HepG2 (cell line): ENCODE results near the gene CSTF1. TPM values are rescaled to one million over a fixed set of nuclear protein-coding genes. Genes with fewer than 3 reads are reported as not detected.

Experiments
- CSRNP2 ChIP-seq: sonication (generic); formaldehyde crosslinking; conservative IDR thresholded peaks from 2 replicates; pipeline ENCODE4 v1.8.0; 2022; ENCODE audit warnings: low read depth, missing genetic modification reagents
- HES4 ChIP-seq: sonication (generic); formaldehyde crosslinking; IDR thresholded peaks from 2 replicates; pipeline ENCODE4 v1.9.0; 2021; ENCODE audit warnings: mild to moderate bottlenecking, missing genetic modification reagents, borderline replicate concordance
- KDM5B ChIP-seq: sonication (generic); formaldehyde crosslinking; IDR thresholded peaks from 2 replicates; pipeline ENCODE4 v1.4.0; 2020; ENCODE audit warnings: missing genetic modification reagents, mild to moderate bottlenecking, borderline replicate concordance
- MLX ChIP-seq: IDR thresholded peaks from 2 replicates; pipeline ENCODE4 v1.6.1; 2016
- NFE2L2 ChIP-seq: fragments of 150-350 bp; IDR thresholded peaks from 2 replicates; pipeline ENCODE4 v1.6.1; 2014; ENCODE audit warnings: low read length
- PHF5A ChIP-seq: IDR thresholded peaks from one replicate; pipeline ENCODE4 v1.6.1; 2018; ENCODE audit warnings: low read depth, missing genetic modification reagents; ENCODE audit not compliant: unreplicated experiment
- SNAI1 ChIP-seq: sonication (generic); formaldehyde crosslinking; IDR thresholded peaks from 2 replicates; pipeline ENCODE4 v1.5.0; 2020; ENCODE audit warnings: mild to moderate bottlenecking, missing genetic modification reagents, borderline replicate concordance
- SPEN ChIP-seq: sonication (generic); formaldehyde crosslinking; IDR thresholded peaks from 2 replicates; pipeline ENCODE4 v1.5.1; 2020; ENCODE audit warnings: low read depth, mild to moderate bottlenecking, missing genetic modification reagents
- TCF12 ChIP-seq, 2 experiments: fragments of 450-650 bp in 1 of 2; sonication (generic) in 1 of 2; formaldehyde crosslinking in 1 of 2; IDR thresholded peaks; 2 replicates each; pipeline versions ENCODE4 v1.6.1 to v1.8.0; 2017 to 2022; ENCODE audit warnings: antibody characterized with exemption in 1 of 2, mild to moderate bottlenecking in 1 of 2, missing genetic modification reagents in 1 of 2, moderate library complexity in 1 of 2
- TEAD3 ChIP-seq: optimal IDR thresholded peaks from 2 replicates; pipeline ENCODE3; 2016; ENCODE audit warnings: borderline replicate concordance
- ZIK1 ChIP-seq: sonication (generic); formaldehyde crosslinking; IDR thresholded peaks from 2 replicates; pipeline ENCODE4 v1.5.0; 2020; ENCODE audit warnings: mild to moderate bottlenecking, low read depth, missing genetic modification reagents, borderline replicate concordance
- ZNF205 ChIP-seq: IDR thresholded peaks from 2 replicates; pipeline ENCODE4 v1.6.1; 2018; ENCODE audit warnings: missing biosample characterization, missing genetic modification reagents
- ZNF225 ChIP-seq: sonication (generic); formaldehyde crosslinking; IDR thresholded peaks from 2 replicates; pipeline ENCODE4 v1.4.0; 2020; ENCODE audit warnings: mild to moderate bottlenecking, missing genetic modification reagents
- ZNF256 ChIP-seq: sonication (generic); formaldehyde crosslinking; conservative IDR thresholded peaks from 2 replicates; pipeline ENCODE4 v1.4.0; 2020; ENCODE audit warnings: missing genetic modification reagents
- polyA plus RNA-seq, 8 experiments: library from polyadenylated mRNA; depleted of rRNA in 3 of 8; stranded (reverse) in 7 of 8; unstranded in 1 of 8; fragments of >200 nt; fragmentation: Illumina TruSeq in 4 of 8; extraction: Trizol in 4 of 8; gene quantifications; 2 replicates each; pipeline versions ENCODE4 v1.2.1 to v1.2.3, GENCODE V29; 2011 to 2016; ENCODE audit warnings: low read depth in 4 of 8, missing spikeins in 1 of 8, mixed read lengths in 1 of 8; ENCODE audit not compliant: insufficient read depth in 1 of 8
- total RNA-seq, 5 experiments: library from RNA; depleted of rRNA; stranded (reverse); fragments of >200 nt; fragmentation: Illumina TruSeq; extraction: Trizol; gene quantifications; 2 replicates each; pipeline ENCODE4 v1.2.3, GENCODE V29; 2016; ENCODE audit warnings: low read depth in 1 of 5
- TF ChIP-seq, protein P1 (sequence below): sonication (generic); formaldehyde crosslinking; IDR thresholded peaks from 2 replicates; pipeline ENCODE4 v1.4.0; 2020; ENCODE audit warnings: mild to moderate bottlenecking, missing genetic modification reagents, borderline replicate concordance
- TF ChIP-seq, protein P2 (sequence below): sonication (generic); formaldehyde crosslinking; IDR thresholded peaks from 2 replicates; pipeline ENCODE4 v1.8.0; 2022; ENCODE audit warnings: mild to moderate bottlenecking, missing genetic modification reagents, moderate library complexity
- TF ChIP-seq, protein P3 (sequence below): sonication (generic); formaldehyde crosslinking; IDR thresholded peaks from 2 replicates; pipeline ENCODE4 v1.4.0; 2020; ENCODE audit warnings: missing genetic modification reagents
- TF ChIP-seq, protein P4 (sequence below): sonication (generic); formaldehyde crosslinking; IDR thresholded peaks from 2 replicates; pipeline ENCODE4 v1.4.0; 2020; ENCODE audit warnings: missing genetic modification reagents

CSTF1 gene
- total and polyA plus RNA-seq, 2 of the 13 experiments (the other 11 are each of a cell fraction or from before 2014, with no cell fraction given): 70.9 to 100 TPM

- TF ChIP-seq, protein P1, sequence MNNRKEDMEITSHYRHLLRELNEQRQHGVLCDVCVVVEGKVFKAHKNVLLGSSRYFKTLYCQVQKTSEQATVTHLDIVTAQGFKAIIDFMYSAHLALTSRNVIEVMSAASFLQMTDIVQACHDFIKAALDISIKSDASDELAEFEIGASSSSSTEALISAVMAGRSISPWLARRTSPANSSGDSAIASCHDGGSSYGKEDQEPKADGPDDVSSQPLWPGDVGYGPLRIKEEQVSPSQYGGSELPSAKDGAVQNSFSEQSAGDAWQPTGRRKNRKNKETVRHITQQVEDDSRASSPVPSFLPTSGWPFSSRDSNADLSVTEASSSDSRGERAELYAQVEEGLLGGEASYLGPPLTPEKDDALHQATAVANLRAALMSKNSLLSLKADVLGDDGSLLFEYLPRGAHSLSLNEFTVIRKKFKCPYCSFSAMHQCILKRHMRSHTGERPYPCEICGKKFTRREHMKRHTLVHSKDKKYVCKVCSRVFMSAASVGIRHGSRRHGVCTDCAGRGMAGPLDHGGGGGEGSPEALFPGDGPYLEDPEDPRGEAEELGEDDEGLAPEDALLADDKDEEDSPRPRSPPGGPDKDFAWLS: 0 out of 2 replicates have a peak, but pooled peaks have one; percentile 39
- peak; percentile 8; the same call in 1 of the 2 replicates for TF ChIP-seq NFE2L2
- TF ChIP-seq, protein P2, sequence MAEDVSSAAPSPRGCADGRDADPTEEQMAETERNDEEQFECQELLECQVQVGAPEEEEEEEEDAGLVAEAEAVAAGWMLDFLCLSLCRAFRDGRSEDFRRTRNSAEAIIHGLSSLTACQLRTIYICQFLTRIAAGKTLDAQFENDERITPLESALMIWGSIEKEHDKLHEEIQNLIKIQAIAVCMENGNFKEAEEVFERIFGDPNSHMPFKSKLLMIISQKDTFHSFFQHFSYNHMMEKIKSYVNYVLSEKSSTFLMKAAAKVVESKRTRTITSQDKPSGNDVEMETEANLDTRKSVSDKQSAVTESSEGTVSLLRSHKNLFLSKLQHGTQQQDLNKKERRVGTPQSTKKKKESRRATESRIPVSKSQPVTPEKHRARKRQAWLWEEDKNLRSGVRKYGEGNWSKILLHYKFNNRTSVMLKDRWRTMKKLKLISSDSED: no peak
- TF ChIP-seq, protein P3, sequence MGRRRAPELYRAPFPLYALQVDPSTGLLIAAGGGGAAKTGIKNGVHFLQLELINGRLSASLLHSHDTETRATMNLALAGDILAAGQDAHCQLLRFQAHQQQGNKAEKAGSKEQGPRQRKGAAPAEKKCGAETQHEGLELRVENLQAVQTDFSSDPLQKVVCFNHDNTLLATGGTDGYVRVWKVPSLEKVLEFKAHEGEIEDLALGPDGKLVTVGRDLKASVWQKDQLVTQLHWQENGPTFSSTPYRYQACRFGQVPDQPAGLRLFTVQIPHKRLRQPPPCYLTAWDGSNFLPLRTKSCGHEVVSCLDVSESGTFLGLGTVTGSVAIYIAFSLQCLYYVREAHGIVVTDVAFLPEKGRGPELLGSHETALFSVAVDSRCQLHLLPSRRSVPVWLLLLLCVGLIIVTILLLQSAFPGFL (CRISPR knock-in tag): peak; percentile 93; the same call in 1 of the 2 replicates
- TF ChIP-seq MLX: peak; percentile 83
- TF ChIP-seq TEAD3: peak; percentile 89
- peak; percentile 96; the same call in 1 of the 2 replicates for TF ChIP-seq ZIK1 (CRISPR knock-in tag)
- 0 out of 2 replicates have a peak, but pooled peaks have one; percentile 24 for TF ChIP-seq CSRNP2 (CRISPR knock-in tag)
- peak; percentile 98 for TF ChIP-seq PHF5A (CRISPR knock-in tag)
- TF ChIP-seq, protein P4, sequence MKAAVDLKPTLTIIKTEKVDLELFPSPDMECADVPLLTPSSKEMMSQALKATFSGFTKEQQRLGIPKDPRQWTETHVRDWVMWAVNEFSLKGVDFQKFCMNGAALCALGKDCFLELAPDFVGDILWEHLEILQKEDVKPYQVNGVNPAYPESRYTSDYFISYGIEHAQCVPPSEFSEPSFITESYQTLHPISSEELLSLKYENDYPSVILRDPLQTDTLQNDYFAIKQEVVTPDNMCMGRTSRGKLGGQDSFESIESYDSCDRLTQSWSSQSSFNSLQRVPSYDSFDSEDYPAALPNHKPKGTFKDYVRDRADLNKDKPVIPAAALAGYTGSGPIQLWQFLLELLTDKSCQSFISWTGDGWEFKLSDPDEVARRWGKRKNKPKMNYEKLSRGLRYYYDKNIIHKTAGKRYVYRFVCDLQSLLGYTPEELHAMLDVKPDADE (CRISPR knock-in tag): peak; percentile 94; the same call in 1 of the 2 replicates
- peak; percentile 95 for TF ChIP-seq ZNF205 (CRISPR knock-in tag)
- TF ChIP-seq KDM5B (CRISPR knock-in tag): peak; percentile 87; the same call in 1 of the 2 replicates
- peak; percentile 91 for TF ChIP-seq ZNF225 (CRISPR knock-in tag)
- peak; percentile 99 for TF ChIP-seq SPEN (CRISPR knock-in tag)
- TF ChIP-seq HES4 (CRISPR knock-in tag): no peak
- peak; percentile 96 for TF ChIP-seq SNAI1 (CRISPR knock-in tag)
- peak; percentile 97 for TF ChIP-seq ZNF256 (CRISPR knock-in tag)
- TF ChIP-seq TCF12 (IDR thresholded peaks at IDR 0.05): no peak
- TF ChIP-seq TCF12 (CRISPR knock-in tag; IDR thresholded peaks at IDR 0.05): peak; percentile 67
These were observed at the start of gene CSTF1, which contains the start of gene AURKA (continued) for GRCh38 chr20:56392132-56392880.
